LNCaP clone FGC (cell line): ENCODE measurements around the gene ATP1A2.
A peak's percentile ranks its signal among the peaks of the same experiment; 100 is the strongest.

Source experiments
- DNase-seq: peaks from one replicate; pipeline ENCODE4 v3.0.0-alpha.2; 2011; ENCODE audit warnings: low read depth
- H3K4me3 ChIP-seq: 2 replicates; pipeline ENCODE4 v1.5.1; 2011; ENCODE audit warnings: mild to moderate bottlenecking, low read depth, low read length, control low read depth
- CTCF ChIP-seq: IDR thresholded peaks from 2 replicates; pipeline ENCODE4 v1.5.1; 2012; ENCODE audit warnings: mild to moderate bottlenecking; ENCODE audit not compliant: control insufficient read depth, insufficient read depth; ENCODE audit errors: extremely low read depth

The ATP1A2 gene

GRCh38 chr1:160115545-160116282, at the start of gene ATP1A2:
Gene ATP1A2 (plus strand): TSS chr1:160115759. CDS start chr1:160115862, 103 bp downstream.
- TF ChIP-seq CTCF, result no peak
- no peak for DNase-seq
- no peak within 1 kb of the TSS for H3K4me3 ChIP-seq

GRCh38 chr1:160066829-160067745, 48.5 kb upstream of the ATP1A2 start:
- no peak overlapping the region for H3K4me3 ChIP-seq
- no peak for DNase-seq
- TF ChIP-seq CTCF, result no peak

- DNase-seq, result no peak
- no peak overlapping the region for H3K4me3 ChIP-seq
- TF ChIP-seq CTCF, result no peak
Observed at GRCh38 chr1:160068225-160068624, 47.3 kb upstream of the ATP1A2 start.

GRCh38 chr1:160069460-160070231, 45.9 kb upstream of the ATP1A2 start, which contains the start of gene KCNJ10:
Gene KCNJ10 (minus strand): TSS chr1:160070160. CDS start chr1:160042532, 27,628 bp downstream.
- no peak for TF ChIP-seq CTCF
- H3K4me3 ChIP-seq, result peak within 1 kb of the TSS; percentile 47
- DNase-seq, result no peak

GRCh38 chr1:160070243-160071163, 45.1 kb upstream of the ATP1A2 start:
- TF ChIP-seq CTCF, result no peak

GRCh38 chr1:160071289-160071688, 44.3 kb upstream of the ATP1A2 start:
- no peak for DNase-seq
- no peak for TF ChIP-seq CTCF
- no peak overlapping the region for H3K4me3 ChIP-seq

More at GRCh38 chr1:160070243-160071163, 45.1 kb upstream of the ATP1A2 start:
- DNase-seq, result peak; percentile 30
- peak overlapping the region; percentile 47 for H3K4me3 ChIP-seq
